Esophagus squamous epithelium (tissue), 4 donors: ENCODE measurements around the gene CHFR.

Source experiments
- CTCF ChIP-seq, 6 experiments: fragments of 450-650 bp in 4 of 6; fragments of 200-600 bp in 2 of 6; sonication (generic) in 2 of 6; IDR thresholded peaks; one replicate each; pipeline ENCODE4 v1.5.1; 2016 to 2019; ENCODE audit warnings: antibody characterized with exemption in 6 of 6, mild to moderate bottlenecking in 4 of 6, moderate library complexity in 4 of 6
- POLR2A ChIP-seq, 4 donors: fragments of 450-650 bp; IDR thresholded peaks; one replicate each; pipeline ENCODE4 v1.6.1; 2017; ENCODE audit warnings: antibody characterized with exemption in 4 of 4, mild to moderate bottlenecking in 4 of 4, moderate library complexity in 3 of 4

DNA sequence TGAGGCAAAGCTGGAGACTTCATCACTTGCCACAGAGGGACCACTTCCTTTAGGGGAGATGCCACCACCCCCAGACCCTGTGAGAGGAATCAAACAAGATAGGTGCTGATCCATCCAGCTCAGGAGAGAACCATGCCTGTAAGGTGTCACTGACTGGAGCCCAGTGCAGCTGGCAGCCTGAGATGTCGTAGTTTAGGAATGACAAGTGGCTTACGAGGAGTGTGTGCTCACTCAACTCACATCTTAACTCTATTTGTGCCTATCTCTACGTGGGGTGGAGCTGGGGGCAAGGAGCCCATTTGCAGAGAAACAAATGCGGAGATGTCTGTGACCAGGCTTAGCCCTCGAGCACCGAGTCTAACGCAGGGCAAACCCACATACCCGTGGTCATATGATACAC lies 25.8 kb downstream of the CHFR start:
- no peak for TF ChIP-seq CTCF (IDR thresholded peaks at IDR 0.05)
- TF ChIP-seq POLR2A (IDR thresholded peaks at IDR 0.05), result no peak
